Stomach (tissue), 4 donors: Measurements from ENCODE around the gene XPC.

Source experiments
- POLR2A ChIP-seq, 4 donors: fragments of 450-650 bp; IDR thresholded peaks; one replicate each; pipeline ENCODE4 v1.6.1; 2016; ENCODE audit warnings: antibody characterized with exemption in 4 of 4, control low read depth in 2 of 4, mild to moderate bottlenecking in 1 of 4, moderate library complexity in 1 of 4
- TF ChIP-seq, protein P1 (sequence below), 7 experiments: fragments of 450-650 bp in 4 of 7; fragments of 200-600 bp in 3 of 7; sonication (generic) in 3 of 7; IDR thresholded peaks; one replicate each; pipeline ENCODE4 v1.5.1; 2016 to 2019; ENCODE audit warnings: antibody characterized with exemption in 7 of 7, control low read depth in 2 of 7, mild to moderate bottlenecking in 1 of 7

DNA sequence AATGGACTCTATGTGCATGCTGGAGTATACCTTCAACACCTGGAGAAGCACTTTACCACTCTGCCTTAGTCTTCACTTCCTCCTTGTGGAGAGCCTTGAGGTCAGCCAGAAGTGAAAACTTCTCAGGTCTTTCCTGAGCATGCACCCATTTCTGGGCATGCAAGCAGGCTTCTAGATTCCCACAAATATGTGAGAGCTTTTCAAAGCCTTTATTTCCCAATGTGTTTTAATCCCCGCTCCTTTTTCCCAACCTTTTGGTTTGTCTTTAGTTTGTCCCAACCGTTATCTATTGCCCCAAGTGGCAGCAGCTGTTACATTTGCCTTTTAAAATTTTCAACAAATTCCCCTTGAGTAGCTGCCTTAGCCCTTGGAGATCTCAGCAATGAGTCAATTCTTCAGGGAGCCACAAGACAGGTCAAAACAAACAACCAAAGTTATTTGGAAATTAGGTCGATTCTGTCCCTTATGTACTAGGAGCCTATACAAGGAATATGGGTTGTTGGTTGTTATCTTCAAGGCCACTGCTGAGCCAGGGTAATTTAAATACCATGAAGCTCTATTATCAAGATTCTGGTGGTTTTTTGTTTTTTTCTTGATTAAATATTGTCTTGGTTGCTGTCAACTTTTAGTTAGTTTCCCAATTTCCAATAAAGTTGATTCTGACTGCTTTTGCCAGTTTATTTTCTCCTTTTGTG, 44.6 kb upstream of the XPC start:
- no peak for TF ChIP-seq POLR2A (IDR thresholded peaks at IDR 0.05)
- TF ChIP-seq, protein P1, sequence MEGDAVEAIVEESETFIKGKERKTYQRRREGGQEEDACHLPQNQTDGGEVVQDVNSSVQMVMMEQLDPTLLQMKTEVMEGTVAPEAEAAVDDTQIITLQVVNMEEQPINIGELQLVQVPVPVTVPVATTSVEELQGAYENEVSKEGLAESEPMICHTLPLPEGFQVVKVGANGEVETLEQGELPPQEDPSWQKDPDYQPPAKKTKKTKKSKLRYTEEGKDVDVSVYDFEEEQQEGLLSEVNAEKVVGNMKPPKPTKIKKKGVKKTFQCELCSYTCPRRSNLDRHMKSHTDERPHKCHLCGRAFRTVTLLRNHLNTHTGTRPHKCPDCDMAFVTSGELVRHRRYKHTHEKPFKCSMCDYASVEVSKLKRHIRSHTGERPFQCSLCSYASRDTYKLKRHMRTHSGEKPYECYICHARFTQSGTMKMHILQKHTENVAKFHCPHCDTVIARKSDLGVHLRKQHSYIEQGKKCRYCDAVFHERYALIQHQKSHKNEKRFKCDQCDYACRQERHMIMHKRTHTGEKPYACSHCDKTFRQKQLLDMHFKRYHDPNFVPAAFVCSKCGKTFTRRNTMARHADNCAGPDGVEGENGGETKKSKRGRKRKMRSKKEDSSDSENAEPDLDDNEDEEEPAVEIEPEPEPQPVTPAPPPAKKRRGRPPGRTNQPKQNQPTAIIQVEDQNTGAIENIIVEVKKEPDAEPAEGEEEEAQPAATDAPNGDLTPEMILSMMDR (IDR thresholded peaks at IDR 0.05) = no peak
